ENCODE results near the gene GDF2.

GDF2 gene

DNA sequence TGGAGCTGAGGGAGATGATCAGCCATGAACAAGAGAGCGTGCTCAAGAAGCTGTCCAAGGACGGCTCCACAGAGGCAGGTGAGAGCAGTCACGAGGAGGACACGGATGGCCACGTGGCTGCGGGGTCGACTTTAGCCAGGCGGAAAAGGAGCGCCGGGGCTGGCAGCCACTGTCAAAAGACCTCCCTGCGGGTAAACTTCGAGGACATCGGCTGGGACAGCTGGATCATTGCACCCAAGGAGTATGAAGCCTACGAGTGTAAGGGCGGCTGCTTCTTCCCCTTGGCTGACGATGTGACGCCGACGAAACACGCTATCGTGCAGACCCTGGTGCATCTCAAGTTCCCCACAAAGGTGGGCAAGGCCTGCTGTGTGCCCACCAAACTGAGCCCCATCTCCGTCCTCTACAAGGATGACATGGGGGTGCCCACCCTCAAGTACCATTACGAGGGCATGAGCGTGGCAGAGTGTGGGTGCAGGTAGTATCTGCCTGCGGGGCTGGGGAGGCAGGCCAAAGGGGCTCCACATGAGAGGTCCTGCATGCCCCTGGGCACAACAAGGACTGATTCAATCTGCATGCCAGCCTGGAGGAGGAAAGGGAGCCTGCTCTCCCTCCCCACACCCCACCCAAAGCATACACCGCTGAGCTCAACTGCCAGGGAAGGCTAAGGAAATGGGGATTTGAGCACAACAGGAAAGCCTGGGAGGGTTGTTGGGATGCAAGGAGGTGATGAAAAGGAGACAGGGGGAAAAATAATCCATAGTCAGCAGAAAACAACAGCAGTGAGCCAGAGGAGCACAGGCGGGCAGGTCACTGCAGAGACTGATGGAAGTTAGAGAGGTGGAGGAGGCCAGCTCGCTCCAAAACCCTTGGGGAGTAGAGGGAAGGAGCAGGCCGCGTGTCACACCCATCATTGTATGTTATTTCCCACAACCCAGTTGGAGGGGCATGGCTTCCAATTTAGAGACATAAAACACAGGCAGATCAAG, 3.3 kb downstream of the GDF2 start:
- peak in 1 of 42 donors; percentile 9 for DNase-seq

DNA sequence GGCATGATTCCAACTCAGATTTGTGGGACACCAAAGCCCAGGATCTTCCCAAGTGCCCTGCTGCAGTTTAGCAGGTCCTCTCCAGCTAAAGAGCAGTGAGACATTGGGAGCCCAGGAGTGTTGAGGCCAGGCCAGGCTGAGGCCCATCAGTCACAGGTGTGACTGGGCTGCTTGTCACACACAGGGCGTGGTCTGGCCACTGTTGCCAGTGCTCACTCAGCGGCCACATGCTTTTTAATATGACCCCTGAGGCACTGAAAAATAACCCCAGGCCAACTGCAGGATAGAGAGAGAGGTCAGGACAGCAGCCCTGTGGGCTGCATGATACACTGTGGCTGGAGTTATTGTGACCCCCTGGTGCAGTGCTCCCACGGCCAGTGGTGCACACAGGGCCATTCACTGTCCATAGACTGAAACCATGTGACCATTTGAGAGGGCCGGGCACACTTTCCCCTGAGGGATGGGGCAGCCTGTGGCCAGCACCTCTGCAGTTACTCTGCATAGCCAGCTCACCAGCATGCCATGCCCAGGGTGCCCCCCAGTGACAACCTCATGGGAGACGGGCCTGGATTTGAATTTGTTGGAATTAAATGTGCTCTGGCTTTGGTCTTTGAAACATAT, 4.2 kb downstream of the GDF2 start:
- intact Hi-C loops (cut with DNase I) = no loop called here
- peak in 1 of 42 donors; percentile 16 for DNase-seq

More for the DNA sequence above, 3.3 kb downstream of the GDF2 start:
- intact Hi-C loops (cut with DNase I) = no loop called here

DNA sequence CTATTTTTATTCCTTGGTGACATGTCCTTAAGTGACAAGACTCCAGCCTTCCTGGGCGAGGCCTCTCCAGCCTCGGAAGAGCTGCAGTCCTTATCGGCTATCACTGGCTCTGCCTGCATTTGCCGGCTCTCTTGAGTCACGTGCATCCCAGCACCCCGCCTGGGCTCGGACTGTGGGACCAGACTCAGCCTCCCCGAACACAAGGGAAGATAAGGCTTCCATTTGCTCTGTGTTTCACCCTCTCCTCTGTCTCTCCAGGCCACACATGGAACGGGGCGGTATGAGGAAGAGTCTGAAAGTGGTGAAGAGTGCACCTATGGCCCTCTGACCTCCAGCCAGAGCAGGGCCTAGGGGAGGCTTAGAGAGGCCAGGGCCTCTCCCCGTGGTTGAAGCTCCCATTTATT, 4.7 kb downstream of the GDF2 start:
- intact Hi-C loops (cut with DNase I) = no loop called here
- no peak for DNase-seq

DNA sequence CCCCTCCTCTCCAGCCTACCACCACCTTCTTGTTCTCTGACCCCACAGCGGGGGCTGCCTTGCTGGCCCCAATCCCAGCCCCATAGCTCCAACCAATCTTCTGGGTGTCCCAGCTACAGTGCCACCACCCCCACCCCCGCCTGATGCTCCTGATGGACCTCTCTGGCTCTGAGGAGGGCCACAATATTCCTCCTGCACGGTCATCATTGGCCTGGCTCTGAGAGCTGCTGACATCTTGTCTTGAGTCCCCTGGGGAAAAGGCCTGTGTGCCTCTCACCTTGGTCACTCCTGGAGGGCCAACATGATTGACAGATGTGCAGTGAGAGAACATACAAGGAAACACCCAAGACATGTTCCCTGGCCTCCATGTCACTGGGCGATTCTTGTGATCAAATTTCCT, 7.6 kb downstream of the GDF2 start:
- intact Hi-C loops (cut with DNase I) = no loop called here
- DNase-seq = peak in 1 of 42 donors; percentile 5

DNA sequence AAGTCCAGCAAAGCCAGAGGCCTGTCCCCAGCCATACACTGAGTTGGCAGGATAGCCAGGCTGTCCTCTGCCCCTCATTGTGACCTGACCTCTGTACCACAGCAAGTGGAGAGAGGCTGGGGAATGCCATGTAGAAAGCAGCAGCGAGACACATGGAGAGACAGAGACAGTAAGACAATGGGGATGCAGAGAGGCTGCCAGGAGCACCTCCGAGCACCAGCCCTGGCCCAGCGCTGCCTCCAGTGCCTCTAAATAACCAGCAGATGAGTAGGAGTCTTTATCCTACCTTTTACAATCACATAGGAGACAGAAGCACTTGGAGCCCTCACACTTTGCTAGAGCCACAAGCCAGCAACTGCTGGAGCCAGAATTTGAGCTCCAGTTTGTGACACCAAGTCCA, 8.1 kb downstream of the GDF2 start:
- peak in 1 of 42 donors; percentile 8 for DNase-seq
- intact Hi-C loops (cut with DNase I) = no loop called here

DNA sequence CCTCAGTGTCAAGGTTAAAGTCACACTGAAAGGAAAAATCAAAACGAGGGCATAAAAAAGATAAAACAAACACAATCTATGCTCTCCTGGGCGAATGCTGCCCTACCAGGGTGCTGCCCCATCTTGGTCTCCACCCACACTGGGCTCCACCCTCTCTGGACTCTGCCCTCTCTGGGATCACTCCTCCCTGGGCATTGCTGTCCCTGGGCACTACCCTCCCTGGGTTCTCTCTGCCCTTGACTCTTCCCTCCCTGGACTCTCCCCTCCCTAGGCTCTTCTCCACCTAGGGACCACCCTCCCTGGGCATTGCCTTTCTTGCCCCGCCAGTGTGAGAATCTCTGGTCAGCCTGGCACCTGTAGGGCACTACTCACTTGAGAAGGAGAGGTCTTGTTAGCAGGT, 8.6 kb downstream of the GDF2 start:
- intact Hi-C loops (cut with DNase I) = no loop called here
- DNase-seq = peak in 1 of 42 donors; percentile 6

DNA sequence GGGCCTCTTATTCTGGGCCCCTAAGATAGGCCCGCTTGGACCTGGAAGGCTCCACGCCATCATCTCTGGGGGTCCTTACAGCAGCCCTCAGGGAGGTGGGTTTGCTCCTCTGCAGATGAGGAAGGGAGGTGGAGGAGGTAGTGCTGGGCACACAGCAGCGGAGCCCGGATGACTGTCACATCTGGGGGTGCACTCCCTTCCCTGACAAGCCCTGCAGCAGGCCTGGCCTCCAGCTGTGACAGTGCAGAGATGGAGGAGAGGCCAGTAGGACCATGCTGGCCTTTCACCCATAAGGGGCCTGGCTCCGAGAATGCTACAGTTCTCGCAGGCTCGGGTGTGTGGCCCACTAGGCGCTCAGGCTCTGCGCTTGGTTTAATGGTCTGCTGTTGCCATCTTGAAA, 9.2 kb downstream of the GDF2 start:
- no peak for DNase-seq
- intact Hi-C loops (cut with DNase I) = no loop called here

DNA sequence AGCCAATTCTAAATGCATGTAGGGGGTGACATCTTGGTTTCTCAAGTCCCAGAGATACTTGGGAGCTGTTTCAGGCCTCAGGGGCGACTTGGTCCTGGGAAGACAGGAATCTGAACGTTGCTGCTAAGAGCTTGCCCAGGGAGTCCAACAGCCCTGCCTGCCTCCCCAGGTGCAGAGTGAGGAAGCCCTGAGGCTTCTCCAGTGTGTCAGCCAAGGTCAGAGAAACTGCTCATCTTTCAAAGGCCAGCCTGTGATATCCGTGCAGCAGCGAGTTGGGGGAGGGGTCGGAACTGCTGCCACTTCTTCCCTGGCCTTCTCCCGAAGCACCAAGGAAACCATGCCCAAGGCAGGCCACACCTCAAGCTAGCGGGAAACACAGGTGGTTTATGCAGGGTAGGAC, 9.7 kb downstream of the GDF2 start:
- no peak for DNase-seq

DNA sequence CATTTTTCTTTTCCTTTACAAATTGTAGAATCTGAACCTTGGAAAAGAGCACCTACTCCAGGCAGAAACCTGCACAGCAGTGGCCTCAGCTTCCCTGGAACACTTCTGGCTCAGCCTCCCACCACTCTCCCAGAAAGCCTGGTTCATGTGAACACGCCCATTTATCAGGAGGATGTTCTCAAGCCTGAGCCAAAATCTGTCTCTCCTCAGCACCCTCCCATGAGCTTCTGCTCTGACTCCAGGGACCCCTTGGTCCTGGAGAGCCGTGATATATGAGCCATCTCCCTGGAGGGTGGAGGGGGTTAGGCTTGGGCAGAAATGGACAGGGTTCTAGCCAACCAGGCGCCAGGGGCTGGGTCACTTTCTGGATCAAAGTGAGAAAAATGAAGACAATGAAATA, 10.1 kb downstream of the GDF2 start:
- intact Hi-C loops (cut with DNase I) = no loop called here
- peak in 1 of 42 donors; percentile 3 for DNase-seq

More for the DNA sequence above, 9.7 kb downstream of the GDF2 start:
- intact Hi-C loops (cut with DNase I) = no loop called here

DNA sequence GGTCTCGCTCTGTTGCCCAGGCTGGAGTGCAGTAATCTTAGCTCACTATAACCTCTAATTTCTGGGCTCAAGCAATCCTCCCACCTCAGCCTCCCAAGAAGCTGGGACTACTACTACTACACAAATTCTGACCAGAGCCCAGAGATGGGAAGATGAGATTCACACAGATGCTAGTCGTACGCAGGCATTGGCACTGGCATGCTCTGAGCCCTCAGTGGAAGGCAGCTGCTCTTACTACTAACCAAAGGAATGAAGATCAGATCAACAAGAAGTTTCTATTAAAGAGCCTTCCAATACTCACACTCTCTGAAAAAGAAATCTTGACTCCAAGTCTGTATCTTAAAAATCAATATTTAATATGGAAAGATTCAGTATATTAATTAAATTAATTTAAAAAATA, 10.7 kb downstream of the GDF2 start:
- intact Hi-C loops (cut with DNase I) = no loop called here
- DNase-seq = peak in 1 of 42 donors; percentile 6

DNA sequence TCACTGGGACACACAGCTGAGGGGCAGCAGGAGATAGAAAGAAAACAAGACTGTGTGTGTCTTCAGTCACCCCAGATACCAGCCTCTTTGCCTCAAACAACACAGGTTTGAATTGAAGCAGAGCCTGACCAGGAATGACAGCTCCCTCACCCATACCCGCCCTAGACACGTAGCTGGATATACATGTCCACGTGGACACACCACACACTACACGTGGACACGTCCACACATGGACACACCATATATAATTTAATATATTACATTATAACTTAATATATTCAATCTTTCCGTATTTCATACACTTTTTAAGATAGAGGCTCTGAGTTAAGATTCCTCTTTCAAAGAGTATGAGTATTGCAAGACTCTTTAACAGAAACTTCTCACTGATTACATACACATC, 11.3 kb downstream of the GDF2 start:
- intact Hi-C loops (cut with DNase I) = no loop called here
- peak in 1 of 42 donors; percentile 3 for DNase-seq

DNA sequence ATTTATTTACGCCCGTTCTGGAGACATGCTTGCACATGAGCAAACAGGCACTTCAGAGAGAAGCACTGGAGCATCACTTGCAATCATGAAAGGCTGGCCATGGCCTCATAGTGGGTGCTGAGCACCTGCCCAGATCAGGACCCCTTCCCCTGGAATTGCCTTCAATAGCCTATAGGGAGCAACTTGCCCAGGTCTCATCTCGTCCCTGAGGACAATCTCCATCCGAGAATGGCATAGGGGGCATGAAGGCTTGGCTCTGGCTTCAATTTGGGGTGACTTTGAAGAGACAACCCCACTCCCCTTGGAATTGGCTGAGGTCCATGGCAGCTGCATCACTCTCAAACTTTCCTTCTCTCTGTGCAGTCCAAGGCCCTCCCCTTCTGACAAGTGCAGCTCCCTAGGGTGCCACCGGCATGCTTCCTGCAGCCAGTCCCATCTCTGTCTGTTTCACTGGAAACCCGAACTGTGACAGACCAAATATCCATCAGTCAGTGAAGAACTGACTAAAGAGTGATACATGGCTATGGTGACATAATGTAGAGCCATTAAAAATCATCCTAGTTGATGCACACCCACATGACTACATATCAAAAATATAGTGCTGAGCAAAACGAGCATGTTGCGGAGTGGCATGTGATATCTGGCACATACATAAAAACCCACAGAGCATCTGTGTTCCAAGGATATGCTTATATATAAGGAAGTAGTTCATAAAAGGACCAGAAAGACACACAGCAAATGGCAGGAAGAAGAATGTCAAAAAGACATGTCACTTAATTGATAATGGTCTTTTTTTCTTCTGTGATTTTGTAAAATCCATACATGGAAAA, 12.4 kb downstream of the GDF2 start:
- peak in 2 of 42 donors; percentile 2 to 4 for DNase-seq
- intact Hi-C loops (cut with DNase I) = no loop called here

DNA sequence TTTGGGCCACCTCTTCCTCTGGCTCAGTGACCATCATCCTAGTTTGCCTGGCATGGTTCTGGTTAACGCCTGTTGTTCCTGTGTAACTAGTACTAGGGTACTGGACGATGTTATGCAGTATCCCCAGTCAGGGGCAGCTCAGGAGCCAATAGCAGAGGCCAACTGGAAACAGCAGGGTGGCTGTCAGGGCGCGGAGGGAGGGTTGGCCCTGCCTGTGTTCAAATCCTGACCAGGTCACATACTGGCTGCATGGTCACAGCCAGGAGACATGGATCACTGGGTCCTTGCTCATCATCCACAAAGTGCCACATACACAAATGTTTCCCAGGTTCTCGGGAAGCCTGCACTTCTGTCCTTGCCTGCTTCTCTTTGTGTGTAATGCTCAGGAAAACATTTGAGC, 13.7 kb downstream of the GDF2 start:
- intact Hi-C loops (cut with DNase I) = no loop called here
- DNase-seq = peak in 1 of 42 donors; percentile 9

DNA sequence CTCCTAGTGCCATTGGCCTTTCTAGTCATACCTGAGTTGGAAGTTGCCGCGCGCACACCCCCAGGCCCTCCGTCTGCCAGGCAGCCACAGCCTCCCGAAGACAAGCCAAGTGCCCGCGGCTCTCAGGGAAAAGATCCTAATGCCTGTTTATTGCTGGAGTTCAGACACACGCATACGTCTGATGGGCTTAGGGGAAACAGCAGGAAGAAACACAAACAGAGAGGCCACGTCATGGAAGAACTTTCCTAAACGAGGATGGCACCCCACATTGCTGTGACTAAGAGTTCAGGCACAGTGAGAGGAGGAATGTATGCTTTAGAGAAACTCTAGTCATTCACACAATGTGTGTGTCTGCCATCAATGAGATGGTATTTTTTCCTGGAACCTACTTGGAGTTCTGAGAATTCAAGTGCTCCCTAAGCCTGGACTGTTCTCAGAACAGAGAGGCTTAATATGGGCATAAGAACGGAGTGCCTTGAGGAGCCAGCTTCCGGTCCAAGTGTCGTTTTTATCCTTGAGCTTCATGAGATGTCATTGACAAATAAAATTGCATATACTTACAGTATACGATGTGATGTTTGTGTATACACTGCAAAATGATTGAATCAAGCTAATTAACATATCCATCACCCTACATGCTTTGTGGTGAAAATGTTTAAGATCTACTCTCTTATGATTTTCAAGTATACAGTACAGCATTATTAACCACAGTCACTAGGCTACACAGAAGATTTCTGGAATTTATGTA, 14.3 kb downstream of the GDF2 start:
- DNase-seq = peak in 1 of 42 donors; percentile 4

DNA sequence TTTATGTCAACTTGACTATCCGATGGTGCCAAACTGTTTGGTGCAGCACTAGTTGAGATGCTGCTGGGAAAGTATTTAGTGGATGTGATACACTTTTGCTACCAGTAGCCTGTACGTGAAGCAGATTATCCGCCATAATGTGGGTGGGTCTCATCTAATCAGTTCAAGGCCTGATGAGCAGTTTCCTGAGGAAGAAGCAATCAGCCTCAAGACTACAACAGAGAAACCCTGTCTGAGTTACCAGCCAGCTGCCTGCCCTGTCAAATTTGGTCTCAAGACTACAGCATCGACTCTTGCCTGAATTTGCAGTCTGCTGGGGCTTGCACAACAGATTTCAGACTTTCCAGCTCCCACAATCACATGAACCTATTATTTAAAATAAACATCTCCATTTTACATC, 15.1 kb downstream of the GDF2 start:
- DNase-seq = peak in 1 of 42 donors; percentile 1
- intact Hi-C loops (cut with DNase I) = no loop called here

More for the DNA sequence above, 14.3 kb downstream of the GDF2 start:
- intact Hi-C loops (cut with DNase I) = no loop called here

DNA sequence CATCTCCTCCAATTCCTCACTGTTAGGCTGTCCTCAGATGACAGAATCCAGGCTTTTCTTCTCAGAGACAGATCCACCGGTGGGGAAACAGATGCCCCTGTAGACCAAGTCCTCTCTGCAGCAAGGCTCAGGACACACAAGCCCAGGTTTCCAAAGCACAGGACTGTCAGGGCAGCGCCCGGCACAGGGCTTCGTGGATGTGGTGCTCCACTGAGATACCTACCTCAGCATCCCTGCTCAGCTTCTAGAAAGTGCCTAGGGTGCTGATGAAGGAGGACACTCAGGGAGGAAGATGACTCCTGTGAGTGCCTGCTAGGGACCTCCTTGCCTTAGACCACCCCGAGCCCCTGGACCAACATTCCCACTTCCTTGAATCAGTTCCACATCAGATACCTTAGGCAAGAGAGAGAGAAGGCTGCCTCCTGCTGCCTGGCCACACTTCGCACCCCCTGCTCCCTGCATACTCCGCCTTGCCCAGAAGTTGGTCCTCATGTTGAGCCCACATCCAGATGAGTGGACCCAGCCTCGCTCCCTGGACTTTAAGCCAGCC, 17.0 kb downstream of the GDF2 start:
- intact Hi-C loops (cut with DNase I) = no loop called here
- peak in 1 of 42 donors; percentile 13 for DNase-seq

DNA sequence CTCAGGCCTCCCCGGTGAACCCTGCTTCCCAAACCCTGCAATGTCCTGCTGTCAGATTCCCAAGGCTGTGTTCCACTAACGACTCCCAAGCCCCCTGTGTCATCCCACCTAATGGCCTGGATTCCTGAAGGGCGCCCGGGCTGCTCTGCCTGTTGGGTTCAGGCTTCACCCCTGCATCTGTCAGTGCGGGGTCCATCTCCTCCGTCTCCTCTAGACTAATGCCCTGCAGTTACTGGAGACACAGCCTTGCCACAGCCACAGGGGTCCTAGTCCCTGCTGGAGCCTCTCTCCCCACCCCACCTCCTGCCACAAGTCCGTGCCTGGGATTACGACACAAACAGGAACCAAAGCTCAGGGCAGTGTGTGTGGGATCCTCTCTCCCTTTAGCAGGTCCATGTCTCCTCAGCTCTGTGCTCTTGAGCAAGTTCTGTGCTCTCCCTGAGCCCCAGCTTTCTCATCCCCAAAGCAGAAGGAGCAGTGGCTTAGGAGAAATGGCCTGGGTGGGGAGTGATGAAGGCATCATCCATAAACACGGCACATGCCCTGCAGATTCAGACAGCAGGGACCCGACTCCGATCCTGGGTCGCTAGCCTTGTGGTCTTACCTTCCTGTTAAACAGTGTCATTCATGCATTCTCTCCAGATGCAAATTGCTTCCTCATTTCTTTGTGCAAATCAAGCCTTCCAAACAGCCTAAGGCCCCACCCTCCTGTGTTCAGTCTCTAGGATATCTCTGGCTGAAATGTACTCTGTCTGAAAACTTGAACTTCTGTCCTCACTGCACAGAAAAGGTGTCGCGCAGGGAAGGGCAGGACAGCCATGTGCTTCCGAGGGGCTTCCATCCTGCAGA, 17.7 kb downstream of the GDF2 start:
- intact Hi-C loops (cut with DNase I) = no loop called here
- DNase-seq = peak in 1 of 42 donors; percentile 10
